HG02840 (cell line): Measurements from ENCODE around the gene SERPINB5.

Experiments
- ATAC-seq: cut with Tn5 transposase; IDR thresholded peaks from one replicate; pipeline ENCODE4 v1.9.1; 2021; ENCODE audit warnings: mild to moderate bottlenecking, moderate library complexity, moderate number of reproducible peaks; ENCODE audit not compliant: unreplicated experiment, low FRiP score

The SERPINB5 gene

DNA sequence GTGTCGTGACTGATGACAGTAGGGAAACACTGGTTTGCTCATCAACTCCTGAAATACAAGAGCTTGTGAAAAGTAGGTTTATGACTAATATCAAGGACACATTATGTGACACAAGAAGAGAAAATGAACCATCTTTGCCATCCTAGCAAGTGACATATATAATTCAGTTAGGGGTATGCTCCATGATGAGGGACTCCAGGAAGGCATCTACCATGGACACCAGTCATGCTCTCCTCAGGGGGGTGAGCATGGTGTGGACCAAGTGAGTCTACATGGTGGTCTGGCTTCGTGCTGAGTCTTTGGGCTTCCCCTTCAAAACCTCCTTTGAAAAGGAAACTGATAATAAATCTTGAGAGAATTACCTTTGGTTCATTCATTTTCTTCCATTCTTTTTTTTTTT, 11.7 kb upstream of the SERPINB5 start:
- ATAC-seq: no peak

DNA sequence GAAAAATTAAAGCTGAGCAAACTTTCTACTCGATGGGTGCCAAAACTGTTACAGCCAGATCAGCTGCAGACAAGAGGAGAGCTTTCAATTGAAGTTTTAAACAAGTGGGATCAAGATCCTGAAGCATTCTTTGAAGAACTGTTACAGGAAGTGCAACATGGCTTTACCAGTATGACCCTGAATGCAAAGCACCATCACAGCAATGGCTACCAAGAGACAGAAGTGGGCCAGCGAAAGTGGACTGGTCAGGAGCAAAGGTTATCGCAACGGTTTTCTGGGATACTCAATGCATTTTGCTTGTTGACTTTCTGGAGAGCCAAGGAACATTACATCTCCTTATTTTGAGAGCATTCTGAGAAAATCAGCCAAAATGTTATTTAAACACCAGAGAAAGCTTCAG, 9.1 kb upstream of the SERPINB5 start:
- no peak for ATAC-seq

DNA sequence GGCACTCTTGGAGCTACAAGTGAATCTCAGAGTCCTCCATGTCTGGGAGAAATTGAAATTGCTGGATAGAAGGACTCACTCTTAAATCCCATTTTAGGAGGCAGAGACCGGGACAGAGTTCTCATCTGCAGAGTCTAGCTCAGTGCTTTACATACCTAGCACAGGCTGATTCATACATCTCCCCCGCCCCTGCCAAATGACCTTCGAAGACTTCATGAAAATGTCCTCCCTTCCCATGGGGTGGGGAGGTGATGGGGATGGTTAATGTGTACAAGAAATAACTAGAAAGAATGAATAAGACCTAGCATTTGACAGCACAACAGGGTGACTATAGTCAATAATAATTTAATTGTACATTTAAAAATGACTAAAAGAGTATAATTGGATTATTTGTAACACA, 8.2 kb upstream of the SERPINB5 start:
- ATAC-seq: no peak

DNA sequence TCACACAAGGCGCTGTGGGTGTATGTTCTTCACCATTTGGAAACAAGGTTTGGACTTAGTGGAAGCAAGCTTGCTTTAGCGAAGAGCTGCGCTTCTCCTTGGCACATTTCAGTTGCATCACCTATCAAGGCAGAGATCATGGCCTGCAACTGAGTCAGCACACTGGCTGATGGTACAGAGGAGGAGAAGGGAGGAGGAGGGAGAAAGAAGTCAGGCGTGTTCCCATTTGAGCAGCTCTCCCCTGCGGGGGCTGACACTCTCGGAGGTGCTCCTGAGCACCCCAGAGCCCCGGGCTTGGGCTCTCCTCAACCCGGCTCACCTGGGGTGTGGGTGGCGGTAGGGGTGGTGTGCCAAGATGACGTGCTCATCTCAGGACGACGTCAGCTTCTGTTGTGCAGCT, 6.0 kb upstream of the SERPINB5 start:
- ATAC-seq: no peak

DNA sequence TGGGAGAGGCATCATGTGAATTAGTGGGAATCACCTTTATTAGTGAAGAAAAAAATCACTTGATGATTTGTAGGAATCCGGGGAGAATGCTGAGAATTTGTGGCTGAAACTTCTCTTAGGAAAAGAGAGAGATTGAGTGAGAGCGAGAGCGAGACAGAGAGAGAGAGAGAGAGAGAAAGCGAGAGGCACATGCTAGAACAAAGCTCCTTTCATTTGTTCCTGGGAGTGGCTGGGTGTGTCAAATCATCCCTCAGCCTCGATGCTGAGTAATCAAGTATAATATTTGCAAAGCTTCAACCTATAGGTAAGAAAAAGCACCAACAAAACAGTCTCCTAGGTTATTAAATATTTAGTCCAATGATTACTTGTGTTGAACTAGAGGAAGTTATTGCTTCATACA, 4.4 kb upstream of the SERPINB5 start:
- no peak for ATAC-seq

DNA sequence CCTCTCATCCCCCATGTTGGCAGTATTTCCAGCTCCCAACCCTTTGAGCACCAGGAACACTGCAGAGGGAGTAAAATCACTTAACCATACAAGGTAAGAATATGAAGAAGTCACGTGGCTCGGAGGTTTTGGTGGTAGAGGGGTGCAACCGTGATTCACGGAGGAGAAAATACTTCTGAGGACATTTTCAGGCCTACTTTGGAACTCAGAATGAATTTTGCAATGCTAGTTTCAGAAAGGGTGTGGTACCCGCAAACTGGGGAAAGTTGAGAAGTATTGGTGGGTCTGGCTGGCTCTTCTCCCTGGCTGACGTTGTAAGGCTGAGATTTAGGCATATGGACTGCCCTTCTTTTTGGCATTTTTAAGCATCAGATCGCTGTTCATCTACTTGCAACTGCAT, 442 bp downstream of the SERPINB5 start:
- no peak for ATAC-seq

DNA sequence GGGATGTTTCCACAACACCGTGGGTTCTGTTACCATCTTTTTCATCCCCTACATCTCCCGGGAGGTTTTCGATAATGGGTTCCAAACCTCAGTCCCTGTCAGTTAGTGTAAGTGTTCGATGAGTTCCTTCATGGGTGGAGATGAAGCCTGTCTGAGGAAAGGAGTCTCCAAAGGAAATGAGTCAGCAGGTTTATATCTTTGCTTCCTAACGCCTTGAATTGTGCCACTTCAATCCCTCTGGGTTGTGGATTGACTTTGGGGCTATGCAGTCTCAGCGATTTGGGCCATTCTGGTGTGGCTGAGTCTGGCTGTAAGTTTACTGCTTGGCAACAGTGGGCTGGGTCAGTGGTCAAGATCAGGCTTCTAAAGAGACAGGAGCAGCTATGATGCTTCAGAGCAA, 1.2 kb downstream of the SERPINB5 start:
- no peak for ATAC-seq

DNA sequence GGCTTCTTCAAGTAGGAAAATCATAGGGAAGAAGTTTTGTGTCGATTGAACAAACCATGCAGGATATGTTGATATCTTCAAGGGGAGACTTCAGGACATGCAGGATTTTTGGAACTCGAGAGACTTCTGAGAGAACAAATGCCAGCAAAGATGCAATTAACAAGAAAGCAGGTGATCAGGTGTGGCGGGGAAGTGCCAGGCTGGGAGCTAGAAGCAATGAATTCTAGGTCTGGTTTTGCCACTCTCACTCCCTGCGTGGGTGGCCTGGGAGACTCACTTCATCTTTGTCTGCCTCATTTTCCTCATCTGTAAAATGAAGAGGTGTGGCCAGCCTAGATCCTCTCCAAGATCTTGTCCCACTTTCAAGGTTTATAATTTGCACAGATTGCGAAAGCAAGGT, 3.1 kb downstream of the SERPINB5 start:
- no peak for ATAC-seq

DNA sequence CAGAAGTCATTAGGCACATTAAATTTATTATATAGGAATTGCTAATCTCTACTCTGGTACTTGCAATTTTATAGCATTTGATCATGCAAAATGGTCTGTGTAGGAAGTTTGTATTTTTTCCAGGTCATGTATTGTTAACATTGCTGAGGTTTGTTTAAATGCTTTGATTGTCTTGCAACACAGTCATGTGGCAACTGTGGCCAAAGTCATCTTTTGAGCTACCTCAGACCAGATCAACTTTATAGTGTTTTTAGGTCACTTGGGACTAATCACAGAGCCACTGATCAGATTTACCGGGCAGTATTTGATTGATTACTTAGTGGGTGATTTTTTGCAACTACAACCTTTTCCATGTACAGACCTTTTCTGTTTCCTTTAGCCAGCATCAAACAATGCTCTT, 3.7 kb downstream of the SERPINB5 start:
- ATAC-seq: no peak

DNA sequence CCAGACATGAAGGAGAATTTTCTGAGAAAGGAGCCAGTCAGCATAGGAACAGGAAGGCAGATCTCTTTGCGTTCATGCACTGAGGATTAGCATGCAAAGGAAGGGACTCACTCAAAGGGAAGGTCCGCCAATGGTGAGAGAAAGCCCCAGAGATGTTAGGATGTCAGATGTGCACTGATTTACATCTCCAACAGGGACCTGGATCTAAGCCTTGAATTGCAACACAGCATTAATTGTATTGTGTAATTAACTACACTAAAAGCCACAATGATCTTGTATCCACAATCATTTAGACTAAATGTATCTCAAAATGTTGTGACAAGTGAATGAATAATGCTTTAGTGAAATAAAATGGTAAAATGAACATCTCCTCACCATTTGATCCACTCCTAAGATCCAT, 4.2 kb downstream of the SERPINB5 start:
- ATAC-seq: no peak

DNA sequence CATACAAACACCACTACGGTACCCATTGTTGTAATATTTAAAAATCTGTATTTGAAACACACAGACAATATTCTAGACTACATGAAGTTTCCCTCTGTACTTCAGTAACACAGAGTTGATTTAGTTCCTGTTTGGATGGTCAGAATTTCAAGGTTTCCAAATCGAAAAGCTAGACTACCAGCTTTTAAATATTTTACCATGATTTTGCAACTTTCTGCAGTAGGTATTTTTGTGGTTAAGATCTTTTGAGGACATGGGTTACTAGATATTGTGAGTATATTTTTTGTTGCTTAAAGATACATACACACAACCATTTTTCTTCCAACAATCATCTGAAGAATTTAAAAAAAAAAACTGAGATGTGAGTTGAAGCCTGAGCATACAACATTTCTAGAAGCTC, 10.9 kb downstream of the SERPINB5 start:
- no peak for ATAC-seq

DNA sequence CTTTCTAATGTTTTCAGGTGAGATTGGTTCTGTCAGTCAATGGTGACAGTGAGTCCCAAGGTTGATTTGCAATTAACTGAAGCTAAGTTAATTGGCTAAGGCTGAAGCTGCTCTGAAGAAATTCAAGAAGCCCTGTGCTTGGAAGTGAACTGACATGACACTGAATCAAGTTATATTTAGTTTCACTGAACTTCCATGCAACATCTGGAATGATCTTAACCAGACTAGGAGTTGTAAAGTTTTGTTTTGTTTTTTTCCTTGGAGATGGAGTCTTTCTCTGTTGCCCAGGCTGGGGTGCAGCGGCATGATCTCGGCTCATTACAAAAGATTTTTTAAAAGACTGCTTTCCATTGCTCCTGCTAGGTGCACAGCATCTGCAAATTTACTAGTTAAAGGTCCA, 11.4 kb downstream of the SERPINB5 start:
- no peak for ATAC-seq

DNA sequence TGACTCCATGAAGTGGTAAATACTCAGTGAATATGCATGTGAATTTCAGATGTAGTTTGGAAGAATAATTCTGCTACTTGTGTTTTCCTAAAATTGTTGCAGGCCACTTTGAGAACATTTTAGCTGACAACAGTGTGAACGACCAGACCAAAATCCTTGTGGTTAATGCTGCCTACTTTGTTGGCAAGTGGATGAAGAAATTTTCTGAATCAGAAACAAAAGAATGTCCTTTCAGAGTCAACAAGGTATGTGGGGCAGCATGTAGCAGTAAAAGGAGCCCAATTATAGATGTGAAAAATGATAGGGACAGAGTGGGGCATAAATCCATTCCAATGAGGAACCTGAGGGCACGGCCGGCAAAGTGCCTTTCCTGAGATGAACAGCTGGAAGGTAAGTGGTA, 16.1 kb downstream of the SERPINB5 start:
- ATAC-seq: no peak

DNA sequence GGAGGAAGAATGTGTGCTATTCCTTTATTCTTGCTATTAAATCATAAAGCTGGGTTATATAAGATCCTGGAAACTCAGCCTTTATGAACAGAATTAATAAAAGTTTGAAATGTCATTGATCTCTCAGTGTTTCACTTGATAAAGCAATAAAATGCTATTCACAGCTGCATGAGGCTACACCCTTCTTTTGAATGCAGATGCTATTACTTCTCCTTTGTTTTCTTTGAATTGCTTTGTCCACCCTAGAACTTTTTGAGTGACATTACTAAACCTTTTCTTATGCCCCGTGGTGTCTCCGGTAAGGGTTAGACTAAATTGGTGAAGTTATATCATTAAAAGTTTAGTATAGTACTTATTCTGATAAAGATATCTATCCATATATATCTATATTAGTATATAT, 18.9 kb downstream of the SERPINB5 start:
- no peak for ATAC-seq

DNA sequence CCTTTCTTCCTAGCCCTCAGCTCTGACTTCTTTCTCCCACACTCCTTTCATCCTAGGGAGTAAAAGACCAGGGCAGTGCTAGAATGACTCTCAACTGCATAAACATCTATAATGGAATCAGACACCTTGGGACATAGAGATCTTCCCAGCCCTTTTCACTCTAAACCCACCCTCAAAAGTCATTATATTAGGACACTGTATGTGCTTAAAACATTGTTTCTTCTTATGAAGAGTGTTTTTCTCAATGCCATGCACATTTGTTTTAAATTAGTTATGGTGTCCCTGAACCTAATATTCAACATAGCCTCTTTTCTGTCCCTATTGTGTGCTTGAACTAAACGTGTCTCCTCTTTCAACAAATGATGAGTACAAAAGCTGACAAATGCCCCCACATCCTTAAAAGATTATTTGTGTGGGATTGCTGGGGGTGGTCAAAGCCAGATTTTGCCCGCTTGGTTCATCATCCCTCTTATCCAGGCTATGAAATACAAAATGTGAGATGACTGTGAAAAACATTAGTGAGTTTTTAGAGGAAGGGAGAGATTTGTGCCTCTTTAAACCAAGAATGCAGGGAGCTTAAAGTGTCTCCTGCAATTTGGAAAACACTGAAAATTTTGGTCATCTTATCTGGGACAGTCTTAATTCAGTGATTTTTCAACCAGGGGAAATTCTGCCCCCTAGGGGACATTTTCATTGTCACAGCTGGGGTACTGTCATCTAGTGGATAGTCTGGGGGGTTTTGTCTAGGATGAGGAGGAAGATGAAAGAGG, 29.0 kb downstream of the SERPINB5 start:
- no peak for ATAC-seq

DNA sequence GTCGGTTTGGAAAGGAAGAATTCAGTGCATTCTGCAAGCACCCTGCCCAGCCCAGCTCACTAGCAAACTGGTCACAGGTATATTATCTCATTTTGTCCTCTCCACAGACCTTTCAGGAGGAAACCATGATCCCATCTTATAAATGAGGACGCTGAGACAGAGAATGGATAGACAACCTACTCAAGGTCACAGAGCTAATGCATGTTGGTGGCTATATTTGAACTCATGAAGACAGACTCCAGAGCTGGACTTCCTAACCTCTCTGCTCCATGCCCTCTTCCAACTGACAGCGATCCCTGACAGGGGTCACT, 29.5 kb downstream of the SERPINB5 start:
- no peak for ATAC-seq

DNA sequence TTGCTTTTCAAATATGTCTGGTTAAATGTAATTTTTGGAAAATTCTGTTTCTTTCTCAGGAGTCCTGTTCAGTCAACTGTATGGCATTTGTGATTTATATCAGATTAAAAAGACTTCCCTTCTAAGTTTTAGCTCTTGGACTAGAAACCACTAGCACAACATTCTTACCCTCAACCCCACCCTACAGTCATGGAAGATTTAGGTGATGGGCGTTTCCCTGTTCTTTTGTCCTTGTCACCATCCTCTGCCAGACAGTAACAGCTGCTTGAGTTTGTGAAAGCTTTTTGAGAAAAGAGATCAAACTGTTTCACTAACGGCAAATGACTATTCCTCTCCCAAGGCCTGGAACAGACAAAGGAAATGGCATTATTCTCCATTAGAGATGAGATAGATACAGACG, 31.8 kb downstream of the SERPINB5 start:
- ATAC-seq: no peak

DNA sequence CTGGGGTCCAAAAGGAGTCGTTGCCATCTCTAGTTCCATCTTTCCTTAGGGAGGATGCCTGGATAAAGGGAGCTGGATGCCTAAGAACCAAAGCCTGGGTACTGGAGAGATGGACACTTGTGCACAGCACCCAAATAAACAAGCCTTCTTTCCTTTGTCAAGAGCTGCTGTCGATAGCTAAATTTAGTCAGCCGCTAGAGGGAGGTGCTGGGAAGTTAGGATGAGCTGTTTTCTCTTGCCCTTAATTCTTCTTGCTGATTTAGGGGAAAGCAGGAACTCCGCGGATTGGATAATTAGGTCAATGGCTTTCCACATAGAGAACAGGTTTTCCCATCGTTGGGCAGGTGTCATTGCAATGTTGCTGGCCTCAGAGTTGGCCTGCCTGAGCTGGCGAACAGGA, 34.5 kb downstream of the SERPINB5 start:
- no peak for ATAC-seq

DNA sequence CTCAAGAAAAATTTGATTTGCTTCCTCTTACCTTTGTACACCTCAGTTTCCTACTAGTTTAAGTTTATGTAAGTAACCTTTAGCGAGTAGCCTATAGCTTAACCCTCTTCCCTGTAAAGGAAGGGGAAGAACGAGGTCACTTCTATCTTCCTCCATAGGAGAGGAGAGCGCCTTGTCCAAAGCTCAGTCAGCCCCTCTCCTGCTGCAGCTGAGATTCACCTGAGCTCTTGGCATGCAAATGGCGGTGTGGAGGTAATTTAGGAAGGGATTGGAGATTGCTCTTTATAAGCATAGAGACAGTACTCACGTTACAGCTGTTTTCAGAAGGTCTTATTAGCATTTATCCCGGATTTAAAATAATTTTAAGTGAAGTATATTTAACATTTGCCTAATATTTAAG, 37.6 kb downstream of the SERPINB5 start:
- no peak for ATAC-seq

DNA sequence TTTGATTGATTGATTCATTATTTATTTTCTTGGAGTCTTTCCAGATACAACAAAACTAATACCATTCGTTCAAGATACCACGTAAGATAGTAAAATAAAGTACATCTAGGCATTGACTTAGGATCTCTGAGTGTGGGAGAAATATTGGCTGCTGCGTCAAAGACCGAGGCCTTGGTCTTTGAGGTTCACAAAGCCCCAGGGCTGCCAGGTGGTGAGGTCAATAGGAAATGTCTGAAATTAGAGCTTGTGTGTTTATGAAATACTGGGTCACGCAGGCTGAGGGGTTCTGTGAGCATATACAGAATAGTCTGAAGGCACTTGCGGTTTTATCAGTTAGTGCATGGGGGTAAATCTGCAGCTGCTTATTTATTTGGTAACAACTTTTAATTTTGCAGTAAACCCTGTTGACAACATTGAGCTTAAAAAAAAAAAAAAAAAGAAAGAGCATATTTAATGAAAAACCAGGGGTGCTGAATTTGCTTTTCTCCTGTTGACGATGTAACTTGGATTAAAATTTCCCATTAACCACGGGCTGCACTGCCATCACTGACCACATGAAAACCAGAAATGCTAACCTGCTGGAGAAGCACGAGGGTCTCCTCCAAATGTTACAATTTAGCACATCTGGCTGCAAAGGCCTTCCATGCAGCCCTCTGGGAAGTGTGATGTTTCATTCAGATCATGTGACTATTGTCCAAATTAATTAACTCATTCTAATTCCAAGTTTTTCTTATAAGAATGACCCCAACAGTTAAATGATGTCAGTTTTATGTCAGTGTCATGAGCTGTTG, 38.3 kb downstream of the SERPINB5 start:
- no peak for ATAC-seq

DNA sequence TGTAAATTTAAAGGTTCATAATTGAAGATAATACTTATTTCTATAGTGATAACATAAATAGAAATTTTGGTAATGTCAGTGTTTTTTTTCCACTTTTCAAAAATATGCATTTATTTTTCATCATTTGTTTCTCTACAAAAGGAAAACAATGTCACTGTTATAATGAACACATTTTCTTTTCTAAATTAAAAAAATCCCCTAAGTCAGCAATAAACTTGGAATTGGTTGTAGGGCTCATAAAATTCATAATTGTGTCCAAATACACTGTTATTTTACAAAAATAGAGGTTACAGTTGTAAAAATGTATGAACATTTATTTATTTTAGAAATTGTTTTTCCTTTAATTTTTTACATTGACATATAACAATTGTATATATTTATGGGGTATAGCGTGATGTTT, 39.0 kb downstream of the SERPINB5 start:
- no peak for ATAC-seq
